ENCODE measurements around the gene TRMT5. TPM values are rescaled to one million over a fixed set of nuclear protein-coding genes. Genes with fewer than 3 reads are reported as not detected.

TRMT5 gene
- total RNA-seq, 1 experiment from 2014 or later = 24.9 TPM

DNA sequence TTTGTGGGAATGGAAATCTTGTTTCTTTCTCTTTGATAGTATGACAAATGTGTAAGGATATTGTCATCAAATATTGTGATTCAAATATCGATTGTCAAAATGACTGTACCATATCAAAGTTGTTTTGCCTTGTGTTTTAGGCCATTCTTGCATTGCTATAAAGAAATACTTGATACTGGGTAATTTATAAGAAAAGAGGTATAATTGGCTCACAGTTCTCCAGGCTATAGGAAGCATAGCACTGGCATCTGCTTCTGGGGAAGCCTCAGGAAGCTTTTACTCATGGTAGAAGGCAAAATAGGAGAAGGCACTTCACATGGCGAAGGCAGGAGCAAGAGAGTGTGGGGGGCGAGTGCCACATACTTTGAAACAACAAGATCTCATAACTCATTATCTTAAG, 7.8 kb downstream of the TRMT5 start:
- H3K4ac ChIP-seq (ENCODE audit: low read depth, low read length) = no peak overlapping the region
- no peak overlapping the region for H3K56ac ChIP-seq (ENCODE audit: insufficient read length, low read depth, low read length)
- H3K4me1 ChIP-seq (ENCODE audit: insufficient read depth, low read length) = no peaks in the 10 kb centered on the region; the same call in 1 of the 2 replicates
- no peak overlapping the region for H3T11ph ChIP-seq (ENCODE audit: low read length)
- H4K91ac ChIP-seq (ENCODE audit: insufficient read length, low read depth, low read length) = no peak overlapping the region
- H2AK5ac ChIP-seq (ENCODE audit: insufficient read length, low read length) = no peak overlapping the region
- no peak overlapping the region for H2BK120ac ChIP-seq (ENCODE audit: low read depth, low read length, poor library complexity, severe bottlenecking)
- no peaks in the 10 kb centered on the region for H4K20me1 ChIP-seq (ENCODE audit: control insufficient read depth, insufficient read depth, insufficient read length)
- Mint-ChIP-seq H3K27me3 (ENCODE audit: low read depth) (no peaks in the 10 kb centered on the region), H3K9me3 (no peaks in the 10 kb centered on the region), H3K4me3 (no peak overlapping the region), H3K27ac (no peak overlapping the region; a peak in 1 of 7 replicates), H3K4me1 (no peaks in the 10 kb centered on the region), H3K36me3 (ENCODE audit: insufficient read depth in 1 of 3, low read depth in 3 of 3) (peaks cover 2 to 35% (median 15%) of the 10 kb centered on the region in 3 experiments; a peak in 6 of 7 replicates)
- no peak overlapping the region for H3K27ac ChIP-seq (ENCODE audit: insufficient read length, low read depth, low read length)
- H4K5ac ChIP-seq (ENCODE audit: insufficient read length, low read depth, low read length) = no peak overlapping the region
- no peak overlapping the region for H3K9ac ChIP-seq (ENCODE audit: extremely low read depth, insufficient read length, low read length)
- H2AFZ ChIP-seq (ENCODE audit: low read length) = no peak overlapping the region
- no peak overlapping the region for H4K8ac ChIP-seq (replicated peaks; ENCODE audit: insufficient read length, low read depth, low read length)
- no peak overlapping the region for H2BK15ac ChIP-seq (ENCODE audit: low read depth, low read length)
- no peaks in the 10 kb centered on the region for H3K79me1 ChIP-seq (ENCODE audit: insufficient read depth, low read depth, low read length, poor library complexity, severe bottlenecking)
- H3K23ac ChIP-seq (ENCODE audit: insufficient read length, low read depth, low read length) = no peak overlapping the region
- no peak for DNase-seq
- no peaks in the 10 kb centered on the region for H3K23me2 ChIP-seq (ENCODE audit: insufficient read length, low read depth, low read length, poor library complexity, severe bottlenecking)
- no peaks in the 10 kb centered on the region; the same call in 1 of the 2 replicates for H3K27me3 ChIP-seq (ENCODE audit: insufficient read depth, low read length)
- H3K18ac ChIP-seq (ENCODE audit: insufficient read length, low read depth, low read length) = no peak overlapping the region
- H3K9me3 ChIP-seq (ENCODE audit: control insufficient read depth, low read depth, low read length) = no peaks in the 10 kb centered on the region
- no peak overlapping the region for H2BK12ac ChIP-seq (ENCODE audit: insufficient read length, low read depth, low read length)
- no peak overlapping the region for H2BK20ac ChIP-seq (ENCODE audit: low read depth, low read length, poor library complexity, severe bottlenecking)
- no peak overlapping the region for H3K4me2 ChIP-seq (ENCODE audit: insufficient read depth, insufficient read length, low read length)
- H3K14ac ChIP-seq (ENCODE audit: insufficient read depth, low read length) = no peak overlapping the region
- TF ChIP-seq, protein P1, sequence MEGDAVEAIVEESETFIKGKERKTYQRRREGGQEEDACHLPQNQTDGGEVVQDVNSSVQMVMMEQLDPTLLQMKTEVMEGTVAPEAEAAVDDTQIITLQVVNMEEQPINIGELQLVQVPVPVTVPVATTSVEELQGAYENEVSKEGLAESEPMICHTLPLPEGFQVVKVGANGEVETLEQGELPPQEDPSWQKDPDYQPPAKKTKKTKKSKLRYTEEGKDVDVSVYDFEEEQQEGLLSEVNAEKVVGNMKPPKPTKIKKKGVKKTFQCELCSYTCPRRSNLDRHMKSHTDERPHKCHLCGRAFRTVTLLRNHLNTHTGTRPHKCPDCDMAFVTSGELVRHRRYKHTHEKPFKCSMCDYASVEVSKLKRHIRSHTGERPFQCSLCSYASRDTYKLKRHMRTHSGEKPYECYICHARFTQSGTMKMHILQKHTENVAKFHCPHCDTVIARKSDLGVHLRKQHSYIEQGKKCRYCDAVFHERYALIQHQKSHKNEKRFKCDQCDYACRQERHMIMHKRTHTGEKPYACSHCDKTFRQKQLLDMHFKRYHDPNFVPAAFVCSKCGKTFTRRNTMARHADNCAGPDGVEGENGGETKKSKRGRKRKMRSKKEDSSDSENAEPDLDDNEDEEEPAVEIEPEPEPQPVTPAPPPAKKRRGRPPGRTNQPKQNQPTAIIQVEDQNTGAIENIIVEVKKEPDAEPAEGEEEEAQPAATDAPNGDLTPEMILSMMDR (conservative IDR thresholded peaks at IDR 0.05) = no peak
- no peaks in the 10 kb centered on the region for H3K79me2 ChIP-seq (ENCODE audit: insufficient read depth, low read length)
- no CpG with 5 or more reads among the region's 3 CpGs for WGBS (ENCODE audit: extremely low coverage, insufficient read length, low lambda C conversion rate)
- no peak overlapping the region for H2BK5ac ChIP-seq (ENCODE audit: insufficient read length, low read length)
